Mucosa of gallbladder (tissue), 1 donor: ENCODE results near the gene KLK7. TPM values are rescaled to one million over a fixed set of nuclear protein-coding genes. Genes with fewer than 3 reads are reported as not detected.

Experiments
- DNase-seq: peaks from one replicate; pipeline ENCODE4 v3.0.0-alpha.2; 2020; ENCODE audit warnings: low spot score
- total RNA-seq: library from RNA; stranded (reverse); gene quantifications from one replicate; pipeline ENCODE4 v1.2.1, GENCODE V29; 2021
- donor health status: DM: no; HTN: no; CAD: no.

The KLK7 gene
- total RNA-seq, result 0.14 TPM

DNA sequence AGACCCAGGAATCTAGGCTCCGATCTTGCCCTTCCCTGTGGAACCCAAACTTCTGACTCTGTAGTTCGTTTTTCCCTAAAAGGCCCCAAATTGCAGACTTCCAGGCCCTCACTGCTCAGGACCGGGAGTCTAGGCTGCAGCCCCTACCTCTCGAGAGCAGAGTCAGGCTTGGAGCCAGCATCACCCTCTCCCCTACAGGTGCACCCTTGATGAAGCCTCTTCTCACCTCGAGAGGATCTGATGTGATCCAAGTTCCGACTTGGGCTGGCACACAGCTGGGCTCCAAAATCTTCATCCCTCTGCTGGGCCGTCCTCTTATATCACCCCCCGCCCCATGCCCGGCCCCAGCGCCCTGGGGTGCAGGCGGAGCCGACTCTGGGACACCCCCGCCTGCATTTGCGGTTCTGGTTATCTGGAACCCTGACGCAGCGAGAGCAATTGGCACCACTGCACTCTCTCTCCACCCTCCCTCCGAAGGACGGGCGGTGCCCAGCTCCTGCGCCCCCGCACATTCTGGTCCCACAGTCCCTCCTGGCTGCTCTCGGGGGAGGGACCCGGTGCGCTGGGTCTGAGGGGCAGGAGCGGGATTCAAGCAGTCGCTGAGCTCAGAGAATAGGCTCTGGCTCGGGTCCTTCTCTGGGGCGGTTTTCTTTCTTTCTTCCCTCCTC is at the start of gene KLK7:
Gene KLK7 (minus strand): TSS at position 293 of the 668 bp plus-strand sequence. CDS start 1,518 bp downstream, outside the sequence.
- no peak for DNase-seq

DNA sequence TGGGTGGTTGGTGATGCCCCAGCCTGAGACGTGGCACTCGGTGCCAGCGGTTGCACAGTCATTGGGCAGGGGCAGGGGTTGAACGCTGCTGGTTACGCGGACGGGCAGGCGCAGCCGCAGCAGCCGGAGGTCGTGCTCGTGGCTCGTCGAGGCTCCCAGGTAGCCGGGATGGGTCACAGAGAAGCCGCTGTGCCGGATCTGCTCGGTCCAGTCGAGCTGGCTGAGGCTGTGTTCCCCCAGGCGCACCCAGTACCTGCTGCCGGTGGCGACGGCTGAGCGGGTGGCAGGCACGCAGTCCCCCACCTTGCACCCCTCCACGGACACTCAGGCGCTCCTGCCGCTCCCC is 48.1 kb upstream of the KLK7 start:
- no peak for DNase-seq

DNA sequence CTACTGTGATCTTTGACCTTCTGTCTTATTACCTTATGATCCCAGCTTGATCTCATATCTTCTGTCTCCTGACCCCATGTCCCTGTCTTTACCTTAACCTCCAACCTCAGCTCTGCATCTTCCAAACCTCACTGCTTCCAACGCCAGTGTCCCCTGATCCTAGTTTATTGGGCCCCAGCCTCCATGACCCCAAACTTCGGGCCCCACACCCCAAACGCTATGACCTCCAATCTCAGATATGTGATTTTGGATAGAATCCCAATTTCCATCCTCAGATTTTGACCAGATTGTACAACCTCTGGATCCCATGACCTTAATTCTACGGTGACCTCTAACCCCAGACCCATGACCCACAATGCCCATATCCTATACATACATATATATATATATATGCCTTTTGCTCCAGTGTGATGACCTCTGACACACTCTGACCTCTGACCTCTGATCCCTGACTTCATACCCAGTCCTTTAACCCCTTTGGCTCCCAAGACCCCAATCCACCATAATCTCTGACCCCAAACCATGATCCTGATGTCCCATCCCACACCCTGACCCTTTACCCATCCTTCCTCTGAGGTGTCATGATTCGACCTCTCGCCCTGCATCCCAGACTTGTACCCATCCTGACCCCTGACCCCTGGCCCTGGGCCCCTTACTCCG is 47.6 kb upstream of the KLK7 start:
- DNase-seq, result no peak

DNA sequence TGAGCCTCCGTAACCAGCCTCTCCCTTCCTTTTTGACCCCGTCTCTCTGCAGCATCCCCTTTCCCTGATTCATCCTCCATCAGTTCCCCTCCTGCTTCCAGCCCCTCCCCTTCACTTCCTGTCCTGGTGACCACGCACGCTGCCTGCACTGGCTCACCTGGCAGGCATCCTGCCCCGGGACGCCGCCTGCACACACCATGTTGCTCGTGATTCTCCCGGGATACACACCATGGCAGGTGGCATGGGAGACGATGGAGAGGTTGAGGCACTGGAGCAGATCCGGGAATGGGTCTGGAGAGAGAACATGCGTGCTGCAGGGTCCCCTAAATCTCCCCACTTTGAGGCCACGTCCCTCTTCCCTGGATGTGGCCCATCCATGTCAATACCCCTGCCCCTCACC is 46.9 kb upstream of the KLK7 start:
- no peak for DNase-seq

DNA sequence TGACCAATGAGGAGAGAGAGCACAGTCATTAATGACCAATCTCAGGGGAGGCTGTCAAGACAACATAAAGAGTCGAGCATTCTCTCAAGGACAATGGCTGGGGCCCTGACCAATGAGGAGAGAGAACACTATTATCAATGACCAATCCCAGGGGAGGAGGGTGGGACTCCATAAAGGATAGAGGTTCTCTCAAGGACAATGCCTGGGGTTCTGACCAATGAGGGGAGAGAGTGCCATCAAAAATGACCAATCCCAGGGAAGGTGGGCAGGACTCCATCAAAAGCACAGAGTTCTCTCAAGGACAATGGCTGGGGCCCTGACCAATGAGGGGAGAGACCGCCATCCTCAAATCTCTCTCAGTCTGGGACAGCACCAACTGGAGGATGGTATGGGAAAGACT is 46.0 kb upstream of the KLK7 start:
- DNase-seq, result no peak

DNA sequence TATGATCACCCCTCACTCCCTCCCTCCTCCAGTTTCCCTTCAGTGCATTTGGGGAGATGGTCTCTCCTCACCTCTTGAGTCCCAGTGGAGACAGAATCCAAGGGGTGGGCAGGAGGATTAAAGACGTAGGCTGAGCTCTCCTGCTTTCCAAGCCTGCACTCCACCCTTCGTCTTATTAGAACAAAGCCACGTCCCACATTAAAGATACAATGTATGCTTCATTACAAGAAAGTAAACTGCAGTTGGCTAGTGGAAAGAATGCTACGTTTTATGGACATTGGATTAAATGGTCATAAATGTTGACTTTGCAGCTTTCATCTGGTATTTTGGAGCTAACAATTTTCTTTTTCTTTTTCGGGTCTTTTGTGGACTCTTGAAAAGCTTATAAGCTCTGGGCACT is 44.2 kb upstream of the KLK7 start:
- DNase-seq, result no peak

DNA sequence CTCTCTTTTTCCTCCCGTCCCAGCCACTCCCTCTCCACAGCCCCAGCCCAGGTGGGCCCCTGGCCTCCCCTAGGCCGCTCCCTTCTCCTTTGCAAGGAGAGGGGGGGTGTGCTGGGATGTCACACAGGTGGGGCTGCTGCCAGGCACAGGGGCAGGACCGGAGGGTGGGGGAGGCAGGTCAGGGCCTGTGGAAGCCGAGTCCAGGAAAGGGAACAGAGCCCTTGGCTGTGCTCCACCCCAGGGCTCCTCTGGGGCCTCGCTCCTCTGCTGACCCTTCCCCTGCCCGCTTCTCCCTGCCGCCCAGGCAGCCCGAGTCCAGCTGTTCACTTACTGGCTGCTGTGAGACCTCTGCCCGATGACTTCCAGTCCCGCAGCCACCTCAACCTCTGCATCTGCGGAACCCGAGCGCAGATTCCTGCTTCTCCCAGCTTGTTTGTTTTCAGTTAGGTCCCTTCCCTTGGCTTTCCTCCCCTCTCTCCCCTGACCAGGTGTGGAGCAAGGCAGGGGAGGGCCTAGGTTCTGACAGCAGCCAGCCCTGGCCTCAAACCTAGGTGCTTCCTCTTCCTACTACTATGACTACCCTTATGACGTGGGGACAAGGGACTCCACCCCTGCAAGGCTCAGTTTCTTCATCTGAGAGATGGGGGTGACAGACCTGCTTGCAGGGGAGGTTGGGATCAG is 43.5 kb upstream of the KLK7 start:
- no peak for DNase-seq

DNA sequence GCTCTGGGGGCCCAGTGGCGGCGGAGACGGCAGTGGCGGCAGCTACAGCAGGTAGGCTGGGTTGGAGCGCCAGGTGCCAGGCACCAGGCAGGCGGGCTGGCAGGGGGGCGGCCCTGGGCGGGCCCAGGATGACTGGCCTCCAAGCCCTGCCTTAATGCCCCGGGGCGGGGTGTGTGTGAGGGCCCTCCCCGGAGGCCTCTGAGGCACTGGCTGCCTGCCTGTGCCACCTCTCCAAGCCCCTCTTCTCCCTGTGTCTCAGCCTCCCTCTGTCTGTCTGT is 42.8 kb upstream of the KLK7 start, which contains the start of gene KLK11:
Gene KLK11 (minus strand): TSS at position 63 of the 278 bp plus-strand sequence. CDS start 985 bp downstream, outside the sequence.
- DNase-seq, result peak; percentile 84

DNA sequence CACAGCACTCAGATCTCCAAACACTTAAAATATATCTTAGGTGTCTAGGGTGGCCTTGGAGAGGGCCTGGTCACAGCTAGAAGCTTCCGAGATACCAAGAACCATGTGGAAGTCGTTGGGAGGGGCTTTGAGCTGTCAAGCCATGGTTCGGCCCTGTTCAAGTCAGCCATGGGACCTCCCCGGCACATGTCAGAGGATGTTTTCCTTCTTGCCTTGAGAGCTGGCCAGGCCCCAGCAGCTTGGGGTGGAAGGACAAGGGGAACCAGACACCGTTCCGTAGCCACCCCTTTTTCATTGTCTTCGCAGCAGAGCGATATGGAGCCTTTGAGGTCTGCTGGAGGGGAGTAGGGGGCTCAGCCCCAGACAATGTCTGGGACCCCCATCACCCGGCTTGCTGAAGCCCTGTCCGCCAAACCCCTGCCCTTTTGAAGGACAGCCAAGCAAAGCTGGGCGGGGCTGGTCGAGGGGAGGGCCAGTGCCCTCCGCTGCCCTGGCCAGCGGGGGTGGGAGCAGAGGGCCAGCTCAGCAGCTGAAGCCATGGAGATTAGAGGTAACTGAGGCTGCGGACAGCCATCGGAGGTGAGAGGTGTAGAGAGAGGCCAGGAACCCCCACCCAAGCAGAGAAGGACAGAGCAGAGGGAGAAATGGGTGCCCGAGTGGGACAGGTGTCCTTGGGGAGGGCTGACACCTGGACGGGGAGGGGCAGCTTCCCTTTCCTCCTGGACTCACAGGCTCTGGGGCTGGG is 42.3 kb upstream of the KLK7 start:
- peak; percentile 35 for DNase-seq

DNA sequence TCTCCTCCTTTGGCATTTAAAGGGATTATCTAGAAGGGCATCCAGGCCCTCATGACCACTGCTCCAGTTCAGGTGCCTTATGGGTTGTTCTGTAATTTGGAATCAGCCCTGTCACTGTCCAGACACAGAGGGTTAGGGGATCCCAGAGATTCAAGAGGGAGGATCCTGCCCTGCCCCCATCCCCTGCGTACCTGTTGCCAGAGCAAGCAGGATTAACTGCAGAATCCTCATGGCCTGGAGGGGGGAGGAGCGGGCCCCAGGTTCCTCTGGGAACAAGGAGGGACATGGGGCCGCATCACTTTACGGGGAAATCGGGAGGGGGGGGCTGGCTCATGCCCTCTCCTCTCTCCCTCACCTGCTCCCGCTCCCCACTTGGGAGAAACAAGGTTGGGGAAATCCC is 41.7 kb upstream of the KLK7 start:
- DNase-seq, result no peak

DNA sequence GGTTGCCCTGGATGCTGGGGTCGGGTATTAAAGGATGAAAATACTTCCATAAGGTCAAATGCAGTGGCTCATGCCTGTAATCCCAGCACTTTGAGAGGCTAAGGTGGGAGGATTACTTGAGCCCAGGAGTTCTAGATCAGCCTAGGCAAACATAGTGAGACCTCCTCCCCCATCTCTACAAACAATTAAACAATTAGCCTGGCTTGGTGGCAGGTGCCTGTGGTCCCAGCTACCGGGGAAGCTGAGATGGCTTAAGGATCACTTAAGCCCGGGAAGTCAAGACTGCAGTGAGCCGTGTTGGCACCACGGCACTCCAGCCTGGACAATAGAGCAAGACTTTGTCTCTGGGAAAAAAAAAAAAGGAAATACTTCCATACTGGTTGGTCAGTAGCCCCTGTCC is 41.2 kb upstream of the KLK7 start:
- DNase-seq, result no peak

DNA sequence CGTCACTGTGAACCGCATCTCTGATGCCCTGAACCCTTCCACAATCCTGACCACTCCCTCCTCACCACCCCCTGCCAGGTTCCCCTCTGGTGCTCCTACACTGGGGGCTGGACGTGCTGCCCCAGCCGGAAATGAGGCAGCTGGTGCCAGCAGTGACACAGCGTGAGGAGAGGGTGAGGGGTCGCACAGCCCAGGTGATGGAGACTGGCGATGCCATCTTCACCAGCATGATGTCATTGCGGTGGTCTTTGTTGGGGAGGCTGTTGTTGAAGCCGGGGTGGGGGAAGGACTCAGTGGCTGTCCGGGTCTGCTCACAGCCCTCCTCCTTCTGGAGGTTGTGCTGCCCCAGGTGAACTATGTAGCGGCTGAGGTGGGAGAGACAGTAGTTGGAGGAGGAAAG is 40.2 kb upstream of the KLK7 start:
- no peak for DNase-seq

DNA sequence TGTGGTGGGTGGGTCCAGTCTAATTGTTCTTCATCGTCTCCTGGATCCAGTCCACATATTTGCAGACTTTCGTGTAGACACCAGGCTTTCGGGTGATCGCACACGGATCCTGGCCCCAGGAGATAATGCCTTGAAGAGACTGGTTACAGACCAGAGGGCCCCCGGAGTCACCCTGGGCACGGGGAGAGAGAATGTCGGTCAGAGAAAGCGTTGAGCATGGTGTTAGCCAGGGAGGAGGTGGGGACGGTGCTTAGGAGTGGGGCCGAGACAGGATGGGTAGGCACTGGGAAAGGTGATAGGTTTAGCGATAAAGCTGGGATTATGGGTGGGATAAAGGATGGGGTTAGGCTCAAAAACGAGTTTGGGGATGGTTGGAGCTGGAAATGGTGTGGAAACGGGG is 38.8 kb upstream of the KLK7 start:
- DNase-seq, result no peak

DNA sequence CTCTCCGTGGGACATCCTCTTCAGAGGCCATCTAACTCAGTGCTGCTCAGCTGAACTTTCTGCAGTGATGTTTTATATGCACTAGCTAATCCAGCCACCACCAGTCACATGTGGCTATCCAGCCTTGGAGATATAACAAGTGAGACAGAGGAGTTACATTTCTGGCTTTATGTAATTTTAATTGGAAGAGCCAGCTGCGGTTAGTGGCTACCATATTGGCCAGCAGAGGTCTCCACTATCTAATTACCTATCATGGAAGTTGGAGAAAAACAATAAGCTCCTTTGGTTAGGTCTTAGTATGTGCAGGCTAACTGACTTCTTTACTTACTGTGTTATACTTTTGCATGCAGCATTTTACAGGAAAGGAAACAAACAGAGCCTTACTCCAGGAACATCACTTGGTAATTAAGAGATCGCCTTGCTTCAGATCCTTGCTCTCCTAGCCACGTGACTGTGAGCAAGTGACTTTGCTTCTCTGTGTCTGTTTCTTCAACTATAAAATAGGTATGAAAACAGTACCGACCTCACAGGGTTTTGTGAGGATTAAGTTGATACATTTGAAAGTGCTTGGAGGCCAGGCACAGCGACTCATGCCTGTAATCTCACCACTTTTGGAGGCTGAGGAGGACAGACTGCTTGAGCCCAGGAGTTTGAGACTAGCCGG is 37.4 kb upstream of the KLK7 start:
- DNase-seq, result peak; percentile 38

DNA sequence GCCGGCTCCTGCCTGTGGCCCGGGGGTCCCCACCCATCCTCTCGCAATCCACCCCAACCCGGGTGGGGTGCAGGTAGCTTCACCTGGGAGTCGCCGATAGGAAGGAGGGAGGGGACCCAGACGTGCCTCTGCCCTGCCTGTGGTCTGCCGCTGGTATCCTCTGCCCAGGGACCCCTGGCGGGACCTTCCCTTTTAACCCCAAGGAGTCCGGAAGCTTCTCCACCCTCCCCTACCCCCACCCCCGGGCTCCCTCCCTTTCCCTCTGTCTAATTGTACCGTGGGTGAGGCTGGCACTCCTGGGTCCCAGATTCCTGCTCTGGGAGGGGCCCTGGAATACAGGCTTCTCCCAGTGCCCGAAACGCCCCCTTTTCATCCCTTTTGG is 35.8 kb upstream of the KLK7 start, which contains the start of gene KLK10:
Gene KLK10 (minus strand): TSS at position 166 of the 382 bp plus-strand sequence. CDS start 579 bp downstream, outside the sequence.
- DNase-seq, result no peak

DNA sequence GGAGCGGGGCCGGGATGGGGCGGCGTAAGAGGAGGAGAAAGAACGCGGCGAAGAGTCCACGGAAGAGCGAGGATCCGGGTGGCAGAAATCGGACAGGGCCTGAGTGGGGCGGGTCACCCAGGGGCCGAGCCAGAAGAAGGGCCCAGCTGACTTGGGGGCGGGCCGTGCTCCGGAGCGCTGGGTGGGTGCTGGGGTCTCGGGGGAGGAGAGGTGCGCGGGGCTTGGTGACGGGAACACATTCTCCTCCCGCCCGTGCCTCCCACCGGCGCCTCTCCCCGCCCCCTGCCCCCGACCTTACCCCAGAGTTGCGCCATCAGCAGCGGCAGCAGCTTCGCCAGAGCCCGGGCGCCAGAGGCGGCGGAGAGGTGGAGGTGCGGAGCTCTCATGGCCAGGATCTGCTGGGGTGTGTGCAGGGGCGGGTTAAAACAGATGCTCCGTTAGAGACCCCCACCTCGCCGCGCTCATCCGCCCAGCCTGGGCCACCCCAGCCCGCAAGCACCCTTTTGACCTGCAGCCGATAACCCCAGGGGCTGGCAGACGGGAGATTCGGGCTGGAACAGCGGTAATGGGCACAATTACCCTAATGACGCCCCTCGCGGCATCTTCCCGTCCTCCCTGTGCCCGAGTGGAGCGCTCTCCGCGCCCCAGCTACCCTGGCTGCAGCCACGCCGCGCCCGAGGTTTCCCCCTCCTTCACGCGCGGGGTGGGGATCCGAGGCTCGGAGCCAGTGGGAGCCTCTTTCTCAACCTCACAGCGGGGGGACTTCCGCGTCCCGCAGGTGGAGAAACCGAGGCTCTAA is 35.2 kb upstream of the KLK7 start:
- DNase-seq, result peak; percentile 20

DNA sequence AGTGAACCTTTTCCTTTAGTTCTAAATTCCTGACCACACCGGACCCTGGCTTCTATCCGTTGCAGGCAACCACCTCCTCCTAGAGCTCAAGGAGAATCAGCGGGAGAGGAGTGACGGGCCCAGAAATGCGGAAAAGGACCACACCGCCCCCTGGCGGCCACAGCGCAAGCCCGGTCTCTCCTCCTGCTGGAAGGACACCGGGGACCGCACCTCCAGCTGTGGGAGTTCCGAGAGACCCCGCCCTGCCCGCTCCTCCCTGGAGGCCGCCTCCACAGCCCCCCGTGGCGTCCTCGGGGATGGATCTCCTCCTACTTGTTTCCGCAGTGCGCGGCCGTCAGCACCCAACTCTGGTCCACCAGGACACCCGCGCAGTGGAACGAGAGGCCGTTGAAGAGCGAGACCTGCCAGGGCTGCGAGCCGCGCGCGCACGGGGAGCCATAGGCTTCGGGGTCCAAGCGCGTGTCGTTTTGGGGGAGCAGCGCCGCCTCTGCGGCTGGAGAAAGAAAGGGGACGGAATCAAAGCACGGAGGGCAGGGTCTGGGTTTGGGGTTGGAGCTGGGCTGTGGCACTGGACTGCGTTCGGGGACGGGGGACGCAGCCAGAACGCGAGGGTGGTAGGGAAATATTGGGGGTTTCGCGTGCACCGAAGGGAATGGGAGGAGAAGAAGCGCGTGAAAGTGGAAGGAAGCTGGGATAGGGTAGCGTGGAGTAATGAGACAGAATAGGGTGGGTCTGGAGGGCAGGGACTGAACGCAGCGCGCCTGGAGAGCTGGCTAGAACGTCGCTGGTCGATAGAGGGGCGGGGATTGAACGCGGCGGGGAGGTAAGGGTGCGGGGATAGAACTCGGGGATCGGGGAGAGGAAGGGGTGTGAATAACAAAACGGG is 33.3 kb upstream of the KLK7 start:
- peak; percentile 69 for DNase-seq

DNA sequence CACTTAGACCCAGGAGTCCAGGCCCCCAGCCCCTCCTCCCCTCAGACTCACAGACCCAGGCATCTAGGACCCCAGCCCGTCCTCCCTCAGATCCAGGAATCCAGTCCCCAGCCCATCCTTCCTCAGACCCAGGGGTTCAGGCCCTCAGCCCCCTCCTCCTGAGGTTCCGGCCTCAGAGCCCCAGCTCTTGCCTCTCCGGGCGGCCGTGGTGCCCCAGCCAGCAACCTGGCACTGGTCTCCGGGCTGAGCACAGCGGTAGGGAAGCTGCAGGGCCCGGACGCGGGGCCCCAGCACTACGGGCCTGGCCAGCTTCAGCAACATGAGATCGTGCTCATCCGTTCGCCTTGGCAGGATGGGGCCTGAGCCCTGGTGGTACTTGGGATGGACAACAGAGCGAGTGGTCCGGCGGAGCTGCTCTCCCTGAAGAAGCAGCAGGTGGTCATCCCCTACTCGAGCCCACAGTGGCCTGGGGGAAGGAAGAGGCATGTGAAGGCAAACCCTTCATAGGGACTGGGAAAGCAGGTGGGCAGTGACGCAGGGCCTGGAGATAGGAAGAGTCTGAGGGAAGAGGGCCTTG is 32.1 kb upstream of the KLK7 start:
- DNase-seq, result no peak

DNA sequence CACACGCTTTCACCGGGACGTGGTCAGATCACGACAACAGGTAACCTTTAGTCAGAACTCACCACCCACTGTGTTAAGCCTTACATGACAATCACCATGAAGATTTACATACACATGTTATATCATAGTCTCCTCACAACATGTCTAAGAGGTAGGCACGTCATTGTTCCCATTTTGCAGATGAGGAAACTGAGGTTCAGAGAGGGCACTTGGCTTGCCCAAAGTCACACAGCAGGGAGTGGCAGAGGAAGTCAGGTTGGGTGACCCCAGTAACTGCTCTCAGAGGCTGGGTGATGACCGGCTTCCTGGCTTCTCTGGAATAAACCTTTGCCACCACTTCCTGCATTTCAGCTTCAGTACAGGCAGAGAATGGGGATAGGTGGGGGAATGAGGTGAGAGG is 30.5 kb upstream of the KLK7 start:
- DNase-seq, result no peak
